SK-N-MC (cell line): ENCODE data around the gene DAND5.

Experiments used
- EZH2 ChIP-seq: fragments of 200-600 bp; sonication (generic); IDR thresholded peaks from one replicate; pipeline ENCODE4 v1.6.1; 2017; ENCODE audit warnings: antibody characterized with exemption
- FOXP2 ChIP-seq: optimal IDR thresholded peaks from 2 replicates; pipeline ENCODE3; 2011; ENCODE audit warnings: mild to moderate bottlenecking, moderate library complexity; ENCODE audit not compliant: insufficient read depth; ENCODE audit errors: extremely low read length, control extremely low read depth
- POLR2AphosphoS5 ChIP-seq: IDR thresholded peaks from 2 replicates; pipeline ENCODE4 v1.6.1; 2012; ENCODE audit warnings: mild to moderate bottlenecking, low read depth, low read length, borderline replicate concordance

DNA sequence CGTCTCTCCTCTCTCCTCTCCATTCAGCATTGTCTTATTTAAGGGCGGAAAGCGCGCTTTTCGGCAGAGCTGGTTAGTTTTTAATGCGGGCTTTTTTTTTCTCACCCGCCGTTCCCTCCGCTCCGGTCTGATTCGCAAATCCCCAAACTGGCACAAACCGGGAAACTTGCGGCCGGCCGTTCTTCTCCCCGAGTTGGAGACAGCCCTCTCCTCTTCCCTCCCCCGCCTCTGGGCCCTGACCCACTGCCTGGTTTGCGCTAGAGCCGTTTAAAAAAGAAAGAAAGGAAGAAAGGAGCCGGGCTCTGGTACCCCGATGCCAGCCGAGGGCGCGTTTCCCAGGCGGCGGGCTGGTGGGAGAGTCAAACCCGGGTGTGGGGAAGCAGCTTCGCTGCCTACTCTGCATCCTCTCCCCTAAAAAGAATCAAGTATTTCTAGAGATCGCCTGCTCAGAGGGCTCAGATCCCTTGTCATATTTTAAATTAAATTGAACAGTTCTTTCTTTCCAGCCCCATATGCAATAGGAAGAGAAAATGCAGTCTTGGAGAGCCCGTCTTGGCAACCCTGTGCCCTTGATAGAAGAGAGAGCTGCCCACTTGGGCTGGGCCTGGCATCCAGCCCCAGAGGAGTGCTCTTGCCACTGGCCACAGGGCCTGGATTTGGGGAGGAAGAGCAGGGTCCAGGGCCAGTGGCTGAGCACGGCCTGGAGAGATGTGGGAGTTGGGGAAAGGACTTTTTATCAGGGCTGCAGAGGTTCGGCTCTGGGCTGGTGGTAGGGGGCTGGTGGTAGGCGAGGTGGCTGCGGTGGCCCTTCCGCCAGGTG, 44.9 kb downstream of the DAND5 start:
- TF ChIP-seq EZH2 (no peak), POLR2AphosphoS5 (no peak), FOXP2 (no peak)
